Keratinocyte (primary cell): ENCODE data around the gene MAD1L1. TPM values are rescaled to one million over a fixed set of nuclear protein-coding genes. Genes with fewer than 3 reads are reported as not detected.

Experiments
- DNase-seq: peaks from one replicate; pipeline ENCODE4 v3.0.0-alpha.2; 2011; ENCODE audit warnings: low read depth, missing footprints, low spot score
- FAIRE-seq: peaks from 2 replicates; lab custom pipeline; 2011; peaks lifted over from hg19 to GRCh38; lab: Jason Lieb, UNC
- H2AFZ ChIP-seq: 2 replicates; pipeline ENCODE4 v1.6.0; 2012; ENCODE audit warnings: low read length, control low read depth, inconsistent platforms; ENCODE audit not compliant: control insufficient read depth
- H3K27ac ChIP-seq: 2 replicates; pipeline ENCODE4 v1.5.1; 2011; ENCODE audit warnings: low read length; ENCODE audit not compliant: control insufficient read depth, insufficient read depth
- H3K27me3 ChIP-seq: 3 replicates; pipeline ENCODE4 v1.6.0; 2011; ENCODE audit warnings: low read length; ENCODE audit not compliant: control insufficient read depth, insufficient read depth; ENCODE audit errors: extremely low read depth
- H3K36me3 ChIP-seq, 2 experiments: 2 replicates in 1 of 2; 3 replicates in 1 of 2; pipeline ENCODE4 v1.5.1; 2011; ENCODE audit warnings: low read length in 2 of 2, mild to moderate bottlenecking in 1 of 2; ENCODE audit not compliant: control insufficient read depth in 2 of 2, insufficient read depth in 2 of 2; ENCODE audit errors: extremely low read depth in 1 of 2
- H3K4me1 ChIP-seq: 3 replicates; pipeline ENCODE4 v1.5.1; 2011; ENCODE audit warnings: low read length; ENCODE audit not compliant: control insufficient read depth, insufficient read depth; ENCODE audit errors: extremely low read depth
- H3K4me2 ChIP-seq: 3 replicates; pipeline ENCODE4 v1.6.0; 2011; ENCODE audit warnings: low read depth, low read length; ENCODE audit not compliant: control insufficient read depth, insufficient read depth; ENCODE audit errors: extremely low read depth
- H3K4me3 ChIP-seq, 3 experiments: fragments of 200-600 bp in 1 of 3; sonication (generic) in 1 of 3; 2 replicates in 2 of 3; 3 replicates in 1 of 3; pipeline ENCODE4 v1.5.1; 2011 to 2016; ENCODE audit warnings: low read length in 3 of 3, mild to moderate bottlenecking in 3 of 3, control low read depth in 2 of 3, inconsistent platforms in 1 of 3, low read depth in 1 of 3, mixed read lengths in 1 of 3, mixed run types in 1 of 3, moderate library complexity in 1 of 3; ENCODE audit not compliant: control insufficient read depth in 2 of 3, insufficient read depth in 2 of 3; ENCODE audit errors: extremely low read depth in 1 of 3
- H3K79me2 ChIP-seq: 2 replicates; pipeline ENCODE4 v1.6.0; 2012; ENCODE audit warnings: low read length; ENCODE audit not compliant: control insufficient read depth, insufficient read depth
- H3K9ac ChIP-seq: 3 replicates; pipeline ENCODE4 v1.6.0; 2011; ENCODE audit warnings: low read length; ENCODE audit not compliant: control insufficient read depth, insufficient read depth; ENCODE audit errors: extremely low read depth
- H3K9me1 ChIP-seq: 3 replicates; pipeline ENCODE4 v1.6.0; 2011; ENCODE audit warnings: low read length; ENCODE audit not compliant: control insufficient read depth, insufficient read depth; ENCODE audit errors: extremely low read depth
- H3K9me3 ChIP-seq: 2 replicates; pipeline ENCODE4 v1.5.1; 2012; ENCODE audit warnings: low read depth, low read length; ENCODE audit not compliant: control insufficient read depth
- H4K20me1 ChIP-seq: 3 replicates; pipeline ENCODE4 v1.6.0; 2011; ENCODE audit warnings: low read length; ENCODE audit not compliant: control insufficient read depth, insufficient read depth; ENCODE audit errors: extremely low read depth
- EZH2 ChIP-seq: IDR thresholded peaks from one replicate; pipeline ENCODE4 v1.6.1; 2012; ENCODE audit warnings: inconsistent platforms, mild to moderate bottlenecking, low read length, moderate library complexity
- dilution Hi-C: fragments of 300-500 bp; cut with MboI; formaldehyde crosslinking; loops from one replicate; pipeline ENCODE4 v1.7.0; 2020; ENCODE audit warnings: low sequenced_read_pairs; ENCODE audit not compliant: extremely low pct_ligation_motif_present
- polyA plus RNA-seq, 5 experiments: library from polyadenylated mRNA; depleted of rRNA in 3 of 5; stranded (reverse) in 3 of 5; stranded (forward) in 1 of 5; unstranded in 1 of 5; fragments of >200 nt; gene quantifications; 1 replicate in 1 of 5; 2 replicates in 3 of 5; 3 replicates in 1 of 5; pipeline versions ENCODE4 v1.2.1 to v1.2.3, GENCODE V29; 2011 to 2012; ENCODE audit warnings: missing spikeins in 2 of 5, low read depth in 1 of 5, low replicate concordance in 1 of 5
- TF ChIP-seq, protein P1 (sequence below), 3 experiments: IDR thresholded peaks in 1 of 3; conservative IDR thresholded peaks in 1 of 3; optimal IDR thresholded peaks in 1 of 3; 2 replicates in 2 of 3; 3 replicates in 1 of 3; pipeline versions ENCODE3 to v1.5.1; 2011; ENCODE audit warnings: low read length in 3 of 3, mild to moderate bottlenecking in 3 of 3, moderate library complexity in 2 of 3, control low read depth in 1 of 3, inconsistent platforms in 1 of 3; ENCODE audit not compliant: insufficient read depth in 2 of 3; ENCODE audit errors: extremely low read depth in 1 of 3

MAD1L1 gene
- polyA plus RNA-seq, 1 donor (not counting 4 experiments of a cell fraction or from before 2014, with no cell fraction given): 18.0 TPM

DNA sequence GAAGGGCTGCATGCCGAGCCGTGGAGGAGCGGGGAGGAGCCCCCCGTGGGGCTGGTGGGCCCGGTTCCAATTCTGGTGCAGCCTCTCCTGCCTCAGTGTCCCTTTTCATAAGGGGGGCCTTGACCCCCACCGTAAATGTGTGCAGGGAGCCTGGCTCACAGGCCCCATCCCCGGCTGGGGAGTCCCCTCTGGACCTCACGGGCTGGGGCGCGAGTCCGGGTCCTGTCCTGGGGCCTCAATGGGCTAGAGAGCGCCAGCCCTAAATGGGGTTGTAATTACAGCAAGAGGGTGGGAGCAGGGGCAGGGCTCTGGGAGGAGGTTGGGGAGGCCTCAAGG is 359.7 kb downstream of the MAD1L1 start:
- no peaks in the 10 kb centered on the region for H3K79me2 ChIP-seq
- no peak for DNase-seq
- no peak overlapping the region for H3K4me3 ChIP-seq
- FAIRE-seq: no peak
- no peaks in the 10 kb centered on the region for H3K9me1 ChIP-seq
- no peak overlapping the region for H2AFZ ChIP-seq
- dilution Hi-C loops: no loop called here
- no peaks in the 10 kb centered on the region for H4K20me1 ChIP-seq
- H3K4me1 ChIP-seq: peaks cover 2% of the 10 kb centered on the region
- H3K9ac ChIP-seq: no peak overlapping the region
- H3K27ac ChIP-seq: no peak overlapping the region
- no peak overlapping the region for H3K4me2 ChIP-seq
- TF ChIP-seq, protein P1, sequence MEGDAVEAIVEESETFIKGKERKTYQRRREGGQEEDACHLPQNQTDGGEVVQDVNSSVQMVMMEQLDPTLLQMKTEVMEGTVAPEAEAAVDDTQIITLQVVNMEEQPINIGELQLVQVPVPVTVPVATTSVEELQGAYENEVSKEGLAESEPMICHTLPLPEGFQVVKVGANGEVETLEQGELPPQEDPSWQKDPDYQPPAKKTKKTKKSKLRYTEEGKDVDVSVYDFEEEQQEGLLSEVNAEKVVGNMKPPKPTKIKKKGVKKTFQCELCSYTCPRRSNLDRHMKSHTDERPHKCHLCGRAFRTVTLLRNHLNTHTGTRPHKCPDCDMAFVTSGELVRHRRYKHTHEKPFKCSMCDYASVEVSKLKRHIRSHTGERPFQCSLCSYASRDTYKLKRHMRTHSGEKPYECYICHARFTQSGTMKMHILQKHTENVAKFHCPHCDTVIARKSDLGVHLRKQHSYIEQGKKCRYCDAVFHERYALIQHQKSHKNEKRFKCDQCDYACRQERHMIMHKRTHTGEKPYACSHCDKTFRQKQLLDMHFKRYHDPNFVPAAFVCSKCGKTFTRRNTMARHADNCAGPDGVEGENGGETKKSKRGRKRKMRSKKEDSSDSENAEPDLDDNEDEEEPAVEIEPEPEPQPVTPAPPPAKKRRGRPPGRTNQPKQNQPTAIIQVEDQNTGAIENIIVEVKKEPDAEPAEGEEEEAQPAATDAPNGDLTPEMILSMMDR (optimal IDR thresholded peaks at IDR 0.05 in 1 of 3, IDR thresholded peaks at IDR 0.05 in 1 of 3, conservative IDR thresholded peaks at IDR 0.05 in 1 of 3; ENCODE audit: extremely low read depth in 1 of 3, insufficient read depth in 2 of 3, low read length in 3 of 3): no peak
- H3K27me3 ChIP-seq: no peaks in the 10 kb centered on the region
- H3K36me3 ChIP-seq: peaks cover 0 to 1% of the 10 kb centered on the region in 2 experiments
- H3K9me3 ChIP-seq: no peaks in the 10 kb centered on the region

DNA sequence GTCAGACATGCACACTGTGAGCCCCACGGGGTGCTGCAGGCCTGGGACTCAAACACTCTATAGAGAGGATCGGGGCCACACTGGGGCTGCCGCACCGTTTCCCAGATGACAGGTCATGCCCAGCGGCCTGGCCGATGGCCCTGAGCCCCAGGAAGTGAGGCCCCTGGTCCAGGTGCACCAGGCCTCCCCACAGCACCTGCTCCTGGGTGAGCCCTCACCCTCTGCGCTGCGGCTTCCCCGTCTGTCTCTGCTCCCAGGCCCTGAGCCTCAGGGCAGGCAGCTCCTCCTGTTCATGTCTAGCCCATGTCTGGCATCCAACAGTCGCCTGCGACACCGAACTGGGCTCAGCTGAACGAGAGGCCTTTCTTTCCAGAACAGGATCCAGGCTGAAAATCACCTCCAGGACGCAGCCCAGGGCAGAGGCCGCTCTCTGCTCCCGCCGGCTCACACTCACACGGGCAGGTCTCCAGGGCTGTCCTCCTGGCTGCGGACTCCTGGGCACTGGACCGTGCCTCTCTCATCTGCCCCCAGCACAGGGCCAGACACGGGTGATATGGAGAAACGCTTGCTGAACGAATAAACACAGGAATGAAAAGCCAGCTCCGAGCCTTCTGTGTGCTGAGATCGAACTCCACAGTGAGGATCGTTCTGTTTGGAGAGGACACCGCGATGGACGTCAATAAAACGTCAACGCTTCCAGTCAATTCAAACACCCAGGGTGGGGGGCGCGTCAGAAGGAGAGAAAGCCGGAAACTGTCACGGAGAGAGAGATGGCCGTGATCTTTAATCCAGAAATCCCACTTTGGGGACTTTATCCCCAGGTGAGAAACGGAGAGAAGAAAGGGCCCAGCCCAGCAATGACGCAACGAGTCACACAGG is 360.3 kb downstream of the MAD1L1 start:
- dilution Hi-C loops: no loop called here
- H3K9ac ChIP-seq: no peak overlapping the region
- H3K9me3 ChIP-seq: no peaks in the 10 kb centered on the region
- H3K4me1 ChIP-seq: peaks cover 2% of the 10 kb centered on the region
- no peaks in the 10 kb centered on the region for H3K9me1 ChIP-seq
- no peaks in the 10 kb centered on the region for H4K20me1 ChIP-seq
- TF ChIP-seq, protein P1 (optimal IDR thresholded peaks at IDR 0.05 in 1 of 3, IDR thresholded peaks at IDR 0.05 in 1 of 3, conservative IDR thresholded peaks at IDR 0.05 in 1 of 3; ENCODE audit: extremely low read depth in 1 of 3, insufficient read depth in 2 of 3, low read length in 3 of 3): no peak
- TF ChIP-seq EZH2: no peak
- H3K79me2 ChIP-seq: no peaks in the 10 kb centered on the region
- FAIRE-seq (no peak), DNase-seq (no peak)
- H3K4me3 ChIP-seq: no peak overlapping the region
- H3K27ac ChIP-seq: no peak overlapping the region
- no peak overlapping the region for H3K4me2 ChIP-seq
- no peaks in the 10 kb centered on the region for H3K27me3 ChIP-seq
- no peak overlapping the region for H2AFZ ChIP-seq
- H3K36me3 ChIP-seq: peaks cover 0 to 1% of the 10 kb centered on the region in 2 experiments
